CD14-positive monocyte (primary cell): ENCODE measurements around the gene PRDM1. TPM values are rescaled to one million over a fixed set of nuclear protein-coding genes. Genes with fewer than 3 reads are reported as not detected.

Experiments used
- DNase-seq, 3 donors: peaks; one replicate each; pipeline ENCODE4 v3.0.0-alpha.2; 2011 to 2022
- H2AFZ ChIP-seq: 2 replicates; pipeline ENCODE4 v1.6.0; 2012; ENCODE audit warnings: mild to moderate bottlenecking, low read depth, low read length, inconsistent platforms; ENCODE audit not compliant: insufficient read depth, poor library complexity, severe bottlenecking
- H3K27ac ChIP-seq, 2 donors: 1 replicate in 1 of 2; 2 replicates in 1 of 2; pipeline ENCODE4 v1.5.1; 2012 to 2013; ENCODE audit warnings: low read length in 2 of 2, control low read depth in 1 of 2, inconsistent platforms in 1 of 2, low read depth in 1 of 2, mild to moderate bottlenecking in 1 of 2
- H3K27me3 ChIP-seq, 2 donors: one replicate each; pipeline versions ENCODE4 v1.6.0 to v1.6.1; 2011 to 2013; ENCODE audit warnings: low read length in 2 of 2; ENCODE audit not compliant: control insufficient read depth in 2 of 2, insufficient read depth in 2 of 2
- H3K36me3 ChIP-seq, 2 donors: replicated peaks in 1 of 2; 1 replicate in 1 of 2; 2 replicates in 1 of 2; pipeline versions ENCODE4 v1.5.1 to v1.6.1; 2012 to 2013; ENCODE audit warnings: low read length in 2 of 2, control low read depth in 1 of 2, inconsistent platforms in 1 of 2, mild to moderate bottlenecking in 1 of 2; ENCODE audit not compliant: insufficient read depth in 2 of 2, control insufficient read depth in 1 of 2
- H3K4me1 ChIP-seq, 2 donors: 1 replicate in 1 of 2; 2 replicates in 1 of 2; pipeline versions ENCODE4 v1.5.1 to v1.6.1; 2012 to 2013; ENCODE audit warnings: low read length in 2 of 2, control low read depth in 1 of 2, inconsistent platforms in 1 of 2, mild to moderate bottlenecking in 1 of 2, moderate library complexity in 1 of 2; ENCODE audit not compliant: insufficient read depth in 2 of 2, control insufficient read depth in 1 of 2
- H3K4me2 ChIP-seq: replicated peaks from 2 replicates; pipeline ENCODE3; 2012; ENCODE audit warnings: low read length, moderate library complexity, mild to moderate bottlenecking; ENCODE audit not compliant: poor library complexity, severe bottlenecking; ENCODE audit errors: extremely low read depth
- H3K4me3 ChIP-seq, 3 experiments: fragments of 200-600 bp in 1 of 3; sonication (generic) in 1 of 3; replicated peaks in 1 of 3; 1 replicate in 2 of 3; 2 replicates in 1 of 3; pipeline ENCODE4 v1.5.1; 2011 to 2013; ENCODE audit warnings: low read length in 3 of 3, mild to moderate bottlenecking in 3 of 3, control low read depth in 2 of 3, low read depth in 2 of 3, inconsistent platforms in 1 of 3, moderate library complexity in 1 of 3
- H3K79me2 ChIP-seq: 2 replicates; pipeline ENCODE4 v1.6.0; 2012; ENCODE audit warnings: mild to moderate bottlenecking, control low read depth, inconsistent platforms, low read length, moderate library complexity; ENCODE audit not compliant: insufficient read depth
- H3K9ac ChIP-seq: 2 replicates; pipeline ENCODE4 v1.6.0; 2017; ENCODE audit warnings: low read length, mild to moderate bottlenecking; ENCODE audit not compliant: insufficient read depth, poor library complexity, severe bottlenecking
- H3K9me3 ChIP-seq, 2 donors: replicated peaks in 1 of 2; 1 replicate in 1 of 2; 2 replicates in 1 of 2; pipeline versions ENCODE4 v1.5.1 to v1.6.1; 2012 to 2013; ENCODE audit warnings: low read length in 2 of 2, control low read depth in 1 of 2; ENCODE audit not compliant: control insufficient read depth in 1 of 2, insufficient read depth in 1 of 2
- H4K20me1 ChIP-seq: 2 replicates; pipeline ENCODE4 v1.6.0; 2012; ENCODE audit warnings: mild to moderate bottlenecking, low read length, control low read depth, moderate library complexity; ENCODE audit not compliant: insufficient read depth
- H3K27ac Mint-ChIP-seq, 7 donors: one replicate each; pipeline ENCODE4 v1.8.0; 2020; ENCODE audit warnings: mild to moderate bottlenecking in 7 of 7, mixed read lengths in 7 of 7, moderate library complexity in 6 of 7, inconsistent platforms in 2 of 7
- H3K27me3 Mint-ChIP-seq, 3 donors: one replicate each; pipeline ENCODE4 v1.8.0; 2021 to 2022; ENCODE audit warnings: low read depth in 3 of 3, mild to moderate bottlenecking in 3 of 3, mixed read lengths in 3 of 3, moderate library complexity in 3 of 3, inconsistent platforms in 1 of 3
- H3K36me3 Mint-ChIP-seq, 2 donors: one replicate each; pipeline ENCODE4 v1.8.0; 2020; ENCODE audit warnings: mixed read lengths in 2 of 2, inconsistent platforms in 1 of 2, mild to moderate bottlenecking in 1 of 2
- H3K4me1 Mint-ChIP-seq: one replicate; pipeline ENCODE4 v1.8.0; 2020; ENCODE audit warnings: mild to moderate bottlenecking, mixed read lengths
- H3K4me3 Mint-ChIP-seq, 2 donors: one replicate each; pipeline ENCODE4 v1.8.0; 2020; ENCODE audit warnings: mild to moderate bottlenecking in 2 of 2, mixed read lengths in 2 of 2, moderate library complexity in 1 of 2
- H3K9me3 Mint-ChIP-seq, 7 donors: one replicate each; pipeline ENCODE4 v1.8.0; 2020 to 2022; ENCODE audit warnings: mixed read lengths in 7 of 7, mild to moderate bottlenecking in 6 of 7, moderate library complexity in 6 of 7, inconsistent platforms in 2 of 7
- CTCF ChIP-seq: fragments of 200-600 bp; IDR thresholded peaks from one replicate; pipeline ENCODE4 v1.8.0; 2022; ENCODE audit warnings: antibody characterized with exemption, mild to moderate bottlenecking
- WGBS: methylation state at CpG from one replicate; pipeline ENCODE4 v1.1.5; 2013; ENCODE audit warnings: missing lambda C conversion rate; ENCODE audit not compliant: insufficient coverage; 5-methylcytosine and 5-hydroxymethylcytosine counted together
- intact Hi-C, 2 donors: fragments of 100-400 bp; cut with micrococcal nuclease; formaldehyde crosslinking; loops; one replicate each; pipeline versions ENCODE4 v1.15.0 to v1.15.1; 2023
- polyA plus RNA-seq, 3 donors: library from polyadenylated mRNA; depleted of rRNA in 1 of 3; unstranded in 2 of 3; stranded (reverse) in 1 of 3; fragments of 300-500 nt in 2 of 3; fragments of >200 nt in 1 of 3; fragmentation: Illumina TruSeq in 2 of 3; gene quantifications; 1 replicate in 2 of 3; 2 replicates in 1 of 3; pipeline ENCODE4 v1.2.3, GENCODE V29; 2012 to 2021

PRDM1 gene
- polyA plus RNA-seq, 3 donors = 1.8 to 14.9 (median 5.2) TPM

- Mint-ChIP-seq H3K27me3 (no peaks in the 10 kb centered on the region), H3K36me3 (no peaks in the 10 kb centered on the region), H3K4me3 (no peak overlapping the region), H3K9me3 (no peaks in the 10 kb centered on the region), H3K4me1 (peaks cover 5% of the 10 kb centered on the region), H3K27ac (no peak overlapping the region)
- no CpG with 5 or more reads among the region's 3 CpGs for WGBS
- no peaks in the 10 kb centered on the region for H4K20me1 ChIP-seq
- H3K27me3 ChIP-seq = no peaks in the 10 kb centered on the region
- no peaks in the 10 kb centered on the region for H3K79me2 ChIP-seq
- H3K36me3 ChIP-seq = no peaks in the 10 kb centered on the region
- H3K4me3 ChIP-seq = no peak overlapping the region
- no peak overlapping the region for H3K4me2 ChIP-seq
- H3K27ac ChIP-seq = no peak overlapping the region
- H3K9ac ChIP-seq = no peak overlapping the region
- no peak overlapping the region for H2AFZ ChIP-seq
- no peaks in the 10 kb centered on the region for H3K4me1 ChIP-seq
- intact Hi-C loops = no loop called here
- no peak for TF ChIP-seq CTCF
- DNase-seq = no peak
- no peaks in the 10 kb centered on the region for H3K9me3 ChIP-seq
Observed at GRCh38 chr6:106076139-106076538, 10.0 kb upstream of the PRDM1 start.

GRCh38 chr6:106077170-106077569 is 9.0 kb upstream of the PRDM1 start:
- no peak overlapping the region for H3K9ac ChIP-seq
- no peak overlapping the region for H3K4me2 ChIP-seq
- H3K27ac Mint-ChIP-seq = no peak overlapping the region
- peaks cover 0 to 3% (median 0%) of the 10 kb centered on the region in 3 donors for H3K27me3 Mint-ChIP-seq
- H3K9me3 Mint-ChIP-seq = no peaks in the 10 kb centered on the region
- no peaks in the 10 kb centered on the region for H3K36me3 Mint-ChIP-seq
- H4K20me1 ChIP-seq = no peaks in the 10 kb centered on the region
- H2AFZ ChIP-seq = no peak overlapping the region
- no peaks in the 10 kb centered on the region for H3K36me3 ChIP-seq
- no peak overlapping the region for H3K4me3 ChIP-seq
- no peaks in the 10 kb centered on the region for H3K9me3 ChIP-seq
- H3K79me2 ChIP-seq = no peaks in the 10 kb centered on the region
- H3K27ac ChIP-seq = no peak overlapping the region
- intact Hi-C loops = no loop called here
- H3K4me1 ChIP-seq = no peaks in the 10 kb centered on the region
- no peak overlapping the region for H3K4me3 Mint-ChIP-seq
- H3K27me3 ChIP-seq = no peaks in the 10 kb centered on the region
- H3K4me1 Mint-ChIP-seq = peaks cover 5% of the 10 kb centered on the region
- no peak for TF ChIP-seq CTCF
- no peak for DNase-seq
- 83% methylated on average over 1 of the region's 3 CpGs for WGBS
